Right lobe of liver (tissue), 4 donors: ENCODE results near the gene ONECUT2.

Experiments
- POLR2A ChIP-seq: fragments of 450-650 bp; IDR thresholded peaks from one replicate; pipeline ENCODE4 v1.6.1; 2017; ENCODE audit warnings: antibody characterized with exemption, mild to moderate bottlenecking
- TF ChIP-seq, protein P1 (sequence below), 4 donors: fragments of 200-600 bp in 3 of 4; fragments of 450-650 bp in 1 of 4; IDR thresholded peaks; one replicate each; pipeline versions ENCODE4 v1.5.1 to v1.8.0; 2016 to 2022; ENCODE audit warnings: antibody characterized with exemption in 4 of 4, mild to moderate bottlenecking in 2 of 4
- donor health status: DM: no; HTN: no; CAD: no.
- donor health status: DM: no; HTN: no; CAD: no.
- donor health status: DM: no; HTN: yes; CAD: no.

DNA sequence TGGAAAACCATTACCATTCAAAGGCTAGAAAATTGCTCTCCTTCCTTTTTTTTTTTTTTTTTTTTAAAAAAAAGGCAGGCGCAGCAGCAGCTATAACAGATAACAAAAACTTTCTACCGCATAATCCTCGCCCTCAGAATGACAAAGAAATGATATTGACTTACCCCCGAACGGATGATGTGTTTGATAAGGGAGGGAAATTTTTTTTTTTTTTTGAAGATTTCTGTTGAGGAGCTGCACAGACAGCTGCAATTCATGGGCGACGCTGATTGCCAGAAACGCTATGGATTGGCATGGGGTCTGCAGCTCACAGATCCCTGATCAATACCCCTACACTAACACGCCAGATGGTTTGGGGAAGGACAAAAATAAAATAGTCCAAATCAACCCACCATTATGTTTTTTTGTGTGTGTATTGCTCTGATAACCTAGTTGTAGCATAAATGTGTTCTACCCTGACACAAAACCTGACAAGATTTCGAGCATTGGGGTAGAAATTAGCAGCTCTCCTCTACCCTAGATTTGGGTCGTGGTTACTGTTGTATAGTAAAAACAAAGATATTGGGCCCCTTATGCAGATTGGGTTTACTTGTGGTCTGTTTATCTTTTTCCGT, 3.6 kb upstream of the ONECUT2 start:
- no peak for TF ChIP-seq POLR2A
- TF ChIP-seq, protein P1, sequence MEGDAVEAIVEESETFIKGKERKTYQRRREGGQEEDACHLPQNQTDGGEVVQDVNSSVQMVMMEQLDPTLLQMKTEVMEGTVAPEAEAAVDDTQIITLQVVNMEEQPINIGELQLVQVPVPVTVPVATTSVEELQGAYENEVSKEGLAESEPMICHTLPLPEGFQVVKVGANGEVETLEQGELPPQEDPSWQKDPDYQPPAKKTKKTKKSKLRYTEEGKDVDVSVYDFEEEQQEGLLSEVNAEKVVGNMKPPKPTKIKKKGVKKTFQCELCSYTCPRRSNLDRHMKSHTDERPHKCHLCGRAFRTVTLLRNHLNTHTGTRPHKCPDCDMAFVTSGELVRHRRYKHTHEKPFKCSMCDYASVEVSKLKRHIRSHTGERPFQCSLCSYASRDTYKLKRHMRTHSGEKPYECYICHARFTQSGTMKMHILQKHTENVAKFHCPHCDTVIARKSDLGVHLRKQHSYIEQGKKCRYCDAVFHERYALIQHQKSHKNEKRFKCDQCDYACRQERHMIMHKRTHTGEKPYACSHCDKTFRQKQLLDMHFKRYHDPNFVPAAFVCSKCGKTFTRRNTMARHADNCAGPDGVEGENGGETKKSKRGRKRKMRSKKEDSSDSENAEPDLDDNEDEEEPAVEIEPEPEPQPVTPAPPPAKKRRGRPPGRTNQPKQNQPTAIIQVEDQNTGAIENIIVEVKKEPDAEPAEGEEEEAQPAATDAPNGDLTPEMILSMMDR (IDR thresholded peaks at IDR 0.05), result no peak
